OCI-LY7 (cell line): ENCODE measurements around the gene SLC66A2.

ENCODE experiments used
- CTCF ChIP-seq: fragments of 200-600 bp; sonication (generic); conservative IDR thresholded peaks from 2 replicates; pipeline ENCODE4 v1.5.1; 2014; ENCODE audit warnings: mild to moderate bottlenecking, antibody characterized with exemption, low read length, moderate library complexity, mixed read lengths
- EZH2phosphoT487 ChIP-seq: fragments of 200-600 bp; sonication (generic); IDR thresholded peaks from 2 replicates; pipeline ENCODE4 v1.6.1; 2018; ENCODE audit warnings: low read depth, borderline replicate concordance, mild to moderate bottlenecking, mixed run types, antibody characterized with exemption, low read length, moderate library complexity, mixed read lengths

- TF ChIP-seq EZH2phosphoT487 (no peak), CTCF (no peak)
Measured at GRCh38 chr18:79974025-79974654, 22.7 kb upstream of the SLC66A2 start.
